Osteoblast (primary cell): Measurements from ENCODE around the gene DSG3. TPM values are rescaled to one million over a fixed set of nuclear protein-coding genes. Genes with fewer than 3 reads are reported as not detected.

ENCODE experiments used
- DNase-seq: peaks from one replicate; pipeline ENCODE4 v3.0.0; 2011; ENCODE audit warnings: low spot score, mixed read lengths; ENCODE audit not compliant: insufficient read length; ENCODE audit errors: missing footprints
- H2AFZ ChIP-seq: 2 replicates; pipeline ENCODE4 v1.6.0; 2011; ENCODE audit warnings: mild to moderate bottlenecking, low read length
- H3K27ac ChIP-seq: 2 replicates; pipeline ENCODE4 v1.5.1; 2011; ENCODE audit warnings: mild to moderate bottlenecking, low read depth, low read length, moderate library complexity
- H3K27me3 ChIP-seq: 2 replicates; pipeline ENCODE4 v1.6.0; 2012; ENCODE audit warnings: mild to moderate bottlenecking, control low read depth, inconsistent platforms, low read length, moderate library complexity; ENCODE audit not compliant: insufficient read depth
- H3K36me3 ChIP-seq: 2 replicates; pipeline ENCODE4 v1.5.1; 2011; ENCODE audit warnings: mild to moderate bottlenecking, low read length, control low read depth, moderate library complexity; ENCODE audit not compliant: insufficient read depth
- H3K4me1 ChIP-seq: 2 replicates; pipeline ENCODE4 v1.5.1; 2011; ENCODE audit warnings: mild to moderate bottlenecking, low read length, control low read depth, moderate library complexity; ENCODE audit not compliant: insufficient read depth
- H3K4me2 ChIP-seq: 2 replicates; pipeline ENCODE4 v1.6.0; 2011; ENCODE audit warnings: mild to moderate bottlenecking, low read length; ENCODE audit not compliant: insufficient read depth
- H3K4me3 ChIP-seq: fragments of 200-600 bp; sonication (generic); 3 replicates; pipeline ENCODE4 v1.5.1; 2012; ENCODE audit warnings: mild to moderate bottlenecking, low read length, inconsistent platforms; ENCODE audit not compliant: insufficient read depth
- H3K79me2 ChIP-seq: 2 replicates; pipeline ENCODE4 v1.6.0; 2012; ENCODE audit warnings: mild to moderate bottlenecking, low read length, control low read depth, inconsistent platforms; ENCODE audit not compliant: insufficient read depth
- H3K9me3 ChIP-seq: 2 replicates; pipeline ENCODE4 v1.5.1; 2011; ENCODE audit warnings: low read depth, low read length, control low read depth
- H4K20me1 ChIP-seq: 2 replicates; pipeline ENCODE4 v1.6.0; 2012; ENCODE audit warnings: mild to moderate bottlenecking, low read length, control low read depth; ENCODE audit not compliant: insufficient read depth
- CTCF ChIP-seq: IDR thresholded peaks from 2 replicates; pipeline ENCODE4 v1.5.1; 2011; ENCODE audit warnings: mild to moderate bottlenecking, low read depth, low read length, moderate library complexity; ENCODE audit errors: extremely low read depth
- total RNA-seq: library from RNA; depleted of rRNA; stranded (reverse); fragments of >200 nt; gene quantifications from 2 replicates; pipeline ENCODE4 v1.2.3, GENCODE V29; 2012

DSG3 gene
- total RNA-seq, 1 donor = 1.4 TPM

GRCh38 chr18:31439807-31440325 is 7.7 kb upstream of the DSG3 start:
- no peak overlapping the region for H3K4me2 ChIP-seq
- TF ChIP-seq CTCF = no peak
- no peak overlapping the region for H3K27ac ChIP-seq
- H3K27me3 ChIP-seq = no peaks in the 10 kb centered on the region
- no peaks in the 10 kb centered on the region for H3K36me3 ChIP-seq
- H3K79me2 ChIP-seq = no peaks in the 10 kb centered on the region
- H3K4me1 ChIP-seq = no peaks in the 10 kb centered on the region
- no peaks in the 10 kb centered on the region for H4K20me1 ChIP-seq
- DNase-seq = no peak
- no peaks in the 10 kb centered on the region for H3K9me3 ChIP-seq
- H2AFZ ChIP-seq = no peak overlapping the region
- H3K4me3 ChIP-seq = no peak overlapping the region

- H3K4me1 ChIP-seq = no peaks in the 10 kb centered on the region
- no peak for DNase-seq
- no peaks in the 10 kb centered on the region for H3K79me2 ChIP-seq
- H3K4me2 ChIP-seq = no peak overlapping the region
- no peaks in the 10 kb centered on the region for H3K36me3 ChIP-seq
- no peaks in the 10 kb centered on the region for H4K20me1 ChIP-seq
- H3K4me3 ChIP-seq = no peak overlapping the region
- TF ChIP-seq CTCF = no peak
- no peaks in the 10 kb centered on the region for H3K9me3 ChIP-seq
- H2AFZ ChIP-seq = no peak overlapping the region
- no peak overlapping the region for H3K27ac ChIP-seq
- H3K27me3 ChIP-seq = no peaks in the 10 kb centered on the region
These were observed 6.8 kb upstream of the DSG3 start for GRCh38 chr18:31440787-31441186.

GRCh38 chr18:31441493-31441892 is 6.0 kb upstream of the DSG3 start:
- no peak overlapping the region for H3K4me3 ChIP-seq
- no peaks in the 10 kb centered on the region for H3K79me2 ChIP-seq
- H3K27me3 ChIP-seq = no peaks in the 10 kb centered on the region
- H2AFZ ChIP-seq = no peak overlapping the region
- H4K20me1 ChIP-seq = no peaks in the 10 kb centered on the region
- no peak overlapping the region for H3K27ac ChIP-seq
- no peak for DNase-seq
- H3K9me3 ChIP-seq = no peaks in the 10 kb centered on the region
- H3K36me3 ChIP-seq = no peaks in the 10 kb centered on the region
- no peak for TF ChIP-seq CTCF
- no peaks in the 10 kb centered on the region for H3K4me1 ChIP-seq
- no peak overlapping the region for H3K4me2 ChIP-seq

- H3K36me3 ChIP-seq = no peaks in the 10 kb centered on the region
- no peaks in the 10 kb centered on the region for H3K79me2 ChIP-seq
- H3K27ac ChIP-seq = no peak overlapping the region
- no peak overlapping the region for H3K4me3 ChIP-seq
- no peaks in the 10 kb centered on the region for H3K4me1 ChIP-seq
- no peak overlapping the region for H3K4me2 ChIP-seq
- no peaks in the 10 kb centered on the region for H3K27me3 ChIP-seq
- no peaks in the 10 kb centered on the region for H3K9me3 ChIP-seq
- H4K20me1 ChIP-seq = no peaks in the 10 kb centered on the region
- TF ChIP-seq CTCF = no peak
- no peak for DNase-seq
- H2AFZ ChIP-seq = no peak overlapping the region
These were observed 3.4 kb upstream of the DSG3 start for GRCh38 chr18:31444142-31444541.
